ENCODE measurements around the gene NKAIN1.
"Not testable (repeated sequence)": the region's sequence is repeated elsewhere in the genome, so short reads cannot be mapped to it uniquely, and the experiment has no call there.

Gene NKAIN1

GRCh38 chr1:31263408-31263807 is 23.7 kb upstream of the NKAIN1 start:
- TF ChIP-seq CTCF (conservative IDR thresholded peaks at IDR 0.05; ENCODE audit: control insufficient read depth, insufficient read depth, low read depth, low read length), result no peak
- H3K4me3 ChIP-seq (ENCODE audit: control insufficient read depth, low read depth, low read length), result no peak overlapping the region
- no peak for DNase-seq (ENCODE audit: low read depth)

- not testable (repeated sequence) for DNase-seq (ENCODE audit: low read depth); H3K4me3 ChIP-seq (ENCODE audit: control insufficient read depth, low read depth, low read length)
Observed at GRCh38 chr1:31262393-31262792, 22.7 kb upstream of the NKAIN1 start.

- TF ChIP-seq CTCF (conservative IDR thresholded peaks at IDR 0.05; ENCODE audit: control insufficient read depth, insufficient read depth, low read depth, low read length), result no peak
- no peak for DNase-seq (ENCODE audit: low read depth)
- H3K4me3 ChIP-seq (ENCODE audit: control insufficient read depth, low read depth, low read length), result no peak overlapping the region
Observed at GRCh38 chr1:31261916-31262315, 22.2 kb upstream of the NKAIN1 start.

GRCh38 chr1:31259746-31260145 is 20.1 kb upstream of the NKAIN1 start:
- no peak for TF ChIP-seq CTCF (conservative IDR thresholded peaks at IDR 0.05; ENCODE audit: control insufficient read depth, insufficient read depth, low read depth, low read length)
- DNase-seq (ENCODE audit: low read depth), result peak; percentile 25

GRCh38 chr1:31258581-31258980 is 18.9 kb upstream of the NKAIN1 start:
- DNase-seq (ENCODE audit: low read depth), result no peak
- no peak for TF ChIP-seq CTCF (conservative IDR thresholded peaks at IDR 0.05; ENCODE audit: control insufficient read depth, insufficient read depth, low read depth, low read length)
- H3K4me3 ChIP-seq (ENCODE audit: control insufficient read depth, low read depth, low read length), result no peak overlapping the region

More at GRCh38 chr1:31259746-31260145, 20.1 kb upstream of the NKAIN1 start:
- H3K4me3 ChIP-seq (ENCODE audit: control insufficient read depth, low read depth, low read length), result no peak overlapping the region

GRCh38 chr1:31257213-31257612 is 17.5 kb upstream of the NKAIN1 start:
- DNase-seq (ENCODE audit: low read depth), result no peak
- no peak for TF ChIP-seq CTCF (conservative IDR thresholded peaks at IDR 0.05; ENCODE audit: control insufficient read depth, insufficient read depth, low read depth, low read length)
- no peak overlapping the region for H3K4me3 ChIP-seq (ENCODE audit: control insufficient read depth, low read depth, low read length)

GRCh38 chr1:31249854-31250253 is 10.2 kb upstream of the NKAIN1 start:
- H3K4me3 ChIP-seq (ENCODE audit: control insufficient read depth, low read depth, low read length), result no peak overlapping the region
- no peak for TF ChIP-seq CTCF (conservative IDR thresholded peaks at IDR 0.05; ENCODE audit: control insufficient read depth, insufficient read depth, low read depth, low read length)
- no peak for DNase-seq (ENCODE audit: low read depth)
